GM21528 (cell line): ENCODE data around the gene CEP128.
A peak's percentile ranks its signal among the peaks of the same experiment; 100 is the strongest.

Source experiments
- ATAC-seq: cut with Tn5 transposase; IDR thresholded peaks from one replicate; pipeline ENCODE4 v1.9.1; 2021; ENCODE audit warnings: mild to moderate bottlenecking, moderate library complexity; ENCODE audit not compliant: unreplicated experiment, low FRiP score

CEP128 gene

DNA sequence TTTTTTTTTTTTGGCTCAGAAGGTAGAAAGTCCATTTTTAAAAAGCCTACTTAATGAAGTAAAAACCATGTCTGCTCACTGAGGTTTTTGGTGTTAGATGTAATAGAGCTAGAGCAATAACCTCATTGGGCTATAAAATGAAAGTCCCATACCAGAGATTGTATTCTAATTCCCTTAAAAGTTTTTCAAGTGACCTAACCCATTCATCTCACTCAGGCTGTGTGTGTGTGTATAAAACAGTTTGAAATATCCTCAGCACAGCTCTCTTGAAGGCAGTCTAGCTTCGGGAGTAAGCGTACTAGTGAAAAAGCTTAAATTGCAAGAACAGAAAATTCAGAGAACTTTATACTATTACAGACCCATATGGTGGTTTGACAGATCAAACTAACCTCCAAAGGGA is 313.8 kb downstream of the CEP128 start:
- ATAC-seq = no peak

- ATAC-seq = no peak
These were observed 317.0 kb downstream of the CEP128 start for GRCh38 chr14:80624581-80624980.

- no peak for ATAC-seq
These were observed 319.8 kb downstream of the CEP128 start for GRCh38 chr14:80621701-80622100.

- no peak for ATAC-seq
These were observed 321.1 kb downstream of the CEP128 start for GRCh38 chr14:80620434-80620833.

DNA sequence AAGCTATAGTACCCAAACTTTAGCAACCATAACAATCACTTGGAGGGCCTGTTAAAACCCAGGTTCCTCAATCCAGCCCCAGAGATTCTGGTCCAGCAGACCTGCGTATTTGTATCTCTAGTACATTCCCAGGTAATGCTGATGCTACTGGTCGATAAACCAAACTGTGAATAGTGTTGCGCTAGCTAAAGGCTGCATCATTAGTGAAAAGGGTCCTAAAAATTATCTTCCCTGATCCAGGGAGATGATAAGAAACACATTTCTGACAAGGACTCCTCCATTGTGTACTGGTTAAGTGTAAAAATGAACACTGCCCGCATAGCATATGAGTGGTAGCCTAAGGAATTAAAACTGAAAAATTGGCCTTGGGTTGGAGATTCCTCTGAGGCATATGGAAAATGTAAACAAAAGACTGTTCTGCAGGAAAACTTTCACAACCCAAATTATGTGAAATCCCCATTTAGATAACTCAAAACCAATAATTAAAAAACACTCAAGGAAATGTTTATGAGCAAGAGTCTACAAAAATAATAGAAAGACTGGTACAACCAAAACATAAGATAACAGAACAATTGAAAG is 322.7 kb downstream of the CEP128 start:
- ATAC-seq = no peak

DNA sequence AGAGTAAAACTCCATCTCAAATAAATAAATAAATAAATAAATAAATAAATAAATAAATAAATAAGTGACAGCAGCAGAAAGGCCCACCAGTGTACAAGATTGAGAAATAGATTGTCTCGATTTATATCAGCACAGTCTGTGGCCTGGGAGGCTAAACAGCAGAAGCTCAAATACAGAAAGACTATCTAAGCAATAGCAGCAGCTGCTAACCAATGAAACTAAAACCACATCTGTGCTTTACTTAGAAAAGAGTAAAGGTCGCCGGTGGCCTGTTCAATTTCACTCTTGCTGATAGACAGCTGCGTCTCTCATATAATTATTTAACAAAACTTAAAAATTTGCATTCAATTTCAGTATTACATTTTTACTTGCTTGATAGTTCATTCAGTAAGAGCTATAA is 325.7 kb downstream of the CEP128 start:
- peak; percentile 93 for ATAC-seq

DNA sequence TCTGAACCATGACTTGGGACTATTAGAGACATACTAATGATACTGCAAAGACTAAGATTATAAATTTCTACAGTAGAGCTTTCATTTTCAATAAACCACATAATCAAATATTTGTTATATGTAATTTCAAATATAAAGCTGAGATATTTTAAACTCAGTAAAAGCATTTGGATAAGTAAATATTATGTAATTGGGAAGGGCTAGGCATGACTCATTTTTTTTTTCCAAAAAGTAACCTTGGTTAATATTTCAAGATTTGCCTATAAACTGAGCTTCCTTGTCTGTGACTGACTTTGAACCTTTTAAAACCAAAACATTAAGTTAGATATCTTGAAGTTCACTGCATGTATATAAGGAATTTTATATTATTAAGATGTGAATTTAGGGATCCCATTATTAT is 332.5 kb downstream of the CEP128 start:
- no peak for ATAC-seq

- no peak for ATAC-seq
These were observed 333.0 kb downstream of the CEP128 start for GRCh38 chr14:80608563-80608962.

- no peak for ATAC-seq
These were observed 333.9 kb downstream of the CEP128 start for GRCh38 chr14:80607430-80608190.

DNA sequence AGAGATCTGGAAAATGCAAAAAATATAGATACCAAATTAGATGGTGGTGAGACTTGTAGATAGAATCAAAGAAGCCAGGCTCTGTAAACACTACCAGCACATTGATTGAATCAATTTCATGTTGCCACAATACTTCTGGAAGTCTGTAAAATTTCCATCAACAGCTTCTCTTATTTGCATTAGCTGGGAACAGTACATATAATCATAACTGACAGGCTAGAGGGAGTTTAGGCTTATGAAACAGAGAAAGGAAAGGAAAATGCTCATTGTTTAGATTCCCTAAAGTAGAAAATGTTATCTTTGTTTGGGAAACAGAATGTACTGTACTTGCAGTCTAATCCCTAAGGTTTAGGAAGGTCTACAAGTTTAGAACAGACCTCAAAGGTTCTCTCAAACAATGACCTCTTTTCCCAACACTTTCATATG is 335.2 kb downstream of the CEP128 start:
- no peak for ATAC-seq

- no peak for ATAC-seq
These were observed 336.0 kb downstream of the CEP128 start for GRCh38 chr14:80605536-80605935.

DNA sequence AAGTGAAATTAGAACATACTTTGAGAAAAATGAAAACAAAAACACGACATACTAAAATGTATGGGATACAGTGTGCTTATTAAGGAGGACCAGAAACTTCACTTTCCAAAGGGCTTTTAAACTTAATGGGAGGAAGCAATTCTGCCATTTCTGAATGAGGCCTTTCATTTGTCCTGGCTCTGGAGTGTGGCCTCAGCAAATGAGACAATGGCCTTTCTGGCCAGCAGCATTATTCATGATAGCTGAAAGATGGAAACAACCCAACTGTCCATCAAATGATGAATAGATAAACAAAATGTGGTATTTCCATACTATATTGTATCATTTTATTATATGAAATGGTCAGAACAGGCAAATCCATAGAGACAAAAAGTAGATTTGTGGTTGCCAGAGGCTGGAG is 338.6 kb downstream of the CEP128 start:
- no peak for ATAC-seq

DNA sequence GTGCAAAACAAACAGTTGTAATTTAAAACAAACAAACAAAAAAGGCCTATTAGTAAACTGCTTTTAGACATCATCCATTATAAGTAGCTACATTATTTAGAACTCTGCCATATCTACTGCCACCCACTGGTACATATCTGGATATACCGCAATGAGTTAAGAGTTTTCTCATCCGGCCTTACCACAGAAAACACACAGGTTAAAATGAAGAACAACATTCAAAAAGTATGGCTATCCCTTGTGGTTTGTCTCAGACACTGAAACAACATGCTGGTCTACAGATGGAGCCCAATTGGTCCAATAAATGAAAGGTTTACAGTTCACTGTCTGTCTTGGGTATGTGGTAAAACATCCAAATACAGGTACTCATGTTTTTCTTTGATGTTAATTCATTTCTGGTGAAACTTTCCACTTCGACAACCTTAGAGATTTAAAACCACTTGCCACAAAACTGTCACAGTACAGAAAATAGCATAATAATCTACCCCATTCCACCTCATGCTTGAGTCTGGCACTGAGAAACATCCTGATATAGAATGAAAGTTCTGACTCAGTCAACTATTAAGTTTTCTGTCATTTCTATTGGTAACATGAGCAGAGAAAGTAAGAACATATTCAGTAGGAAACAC is 354.3 kb downstream of the CEP128 start:
- ATAC-seq = peak; percentile 99

DNA sequence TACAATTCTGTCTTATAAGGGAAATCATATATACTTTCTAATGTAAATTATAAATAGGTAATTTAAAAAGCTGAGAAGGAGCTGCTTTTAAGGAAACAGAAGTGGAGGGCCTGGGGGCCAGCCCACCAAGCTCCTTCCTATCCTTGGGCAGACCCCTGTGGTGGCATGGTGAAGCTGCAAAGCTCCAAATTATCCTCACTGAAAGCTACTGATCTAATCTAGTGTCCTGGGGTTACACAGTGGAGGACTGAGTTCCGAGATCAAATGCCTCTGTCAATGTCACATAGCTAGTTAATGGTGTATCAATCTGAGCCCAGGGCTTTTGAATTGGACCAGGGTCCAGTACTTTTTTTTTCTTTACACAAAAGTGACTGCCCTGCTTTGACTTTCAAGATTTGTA is 355.4 kb downstream of the CEP128 start:
- no peak for ATAC-seq

- ATAC-seq = no peak
These were observed 356.1 kb downstream of the CEP128 start for GRCh38 chr14:80585506-80585835.

GRCh38 chr14:80584744-80585505 is 356.6 kb downstream of the CEP128 start:
- no peak for ATAC-seq

DNA sequence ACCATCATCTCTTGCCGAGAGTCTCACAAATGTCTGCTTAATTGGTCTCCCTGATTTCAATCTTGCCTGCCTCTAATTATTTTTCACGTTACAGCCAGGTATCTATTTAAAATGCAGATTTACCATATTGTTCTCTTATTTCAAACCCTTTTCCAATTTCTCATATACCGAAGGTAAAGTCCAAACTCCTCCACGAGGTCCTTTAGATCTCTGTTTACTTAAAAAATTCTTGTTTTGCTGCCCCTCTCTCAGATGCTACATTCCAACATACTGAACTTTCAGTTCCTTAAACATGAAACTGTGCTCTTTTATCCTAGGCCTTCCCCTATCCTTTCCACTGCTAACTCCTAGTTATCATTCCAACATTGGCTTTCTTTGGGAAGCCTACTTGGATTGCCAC is 363.9 kb downstream of the CEP128 start:
- ATAC-seq = no peak

DNA sequence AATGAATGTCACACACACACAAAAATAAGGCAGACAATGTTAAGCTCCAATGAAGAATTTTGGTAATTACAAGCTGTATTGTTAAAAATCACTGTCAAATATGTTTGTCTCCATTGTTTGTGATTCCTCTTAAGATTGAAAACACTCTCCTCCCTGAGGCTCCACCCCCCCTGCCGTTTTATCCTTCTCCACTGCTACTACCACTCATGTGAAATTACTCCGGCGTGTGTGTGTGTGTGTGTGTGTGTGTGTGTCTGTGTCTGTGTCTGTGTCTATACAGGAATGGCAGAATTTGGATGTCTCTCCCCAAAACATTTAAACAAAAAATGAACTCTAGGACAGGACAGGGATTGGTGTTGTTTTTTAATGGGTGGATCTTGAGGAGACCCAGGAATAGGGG is 365.1 kb downstream of the CEP128 start:
- no peak for ATAC-seq

DNA sequence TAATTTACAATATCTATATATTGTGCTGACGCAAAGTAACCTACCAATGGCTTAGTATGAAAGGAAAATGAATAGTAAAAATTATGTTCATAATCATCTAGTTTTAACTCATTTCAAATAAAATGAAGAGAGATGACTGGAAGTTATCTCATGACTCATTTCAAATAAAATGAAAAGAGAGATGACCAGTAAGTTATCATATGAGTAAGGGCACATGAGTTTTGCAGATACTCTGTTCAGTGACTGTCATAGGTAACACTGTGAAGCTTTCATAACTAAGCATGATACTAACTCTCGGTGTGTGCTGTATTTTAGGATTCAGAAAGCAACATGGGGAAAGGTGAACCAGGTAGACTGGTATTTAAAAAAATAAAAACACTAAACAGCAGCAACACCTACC is 365.8 kb downstream of the CEP128 start:
- no peak for ATAC-seq

GRCh38 chr14:80572666-80573065 is 368.9 kb downstream of the CEP128 start:
- ATAC-seq = no peak

- ATAC-seq = no peak
These were observed 370.6 kb downstream of the CEP128 start for GRCh38 chr14:80570930-80571298.
